ENCODE data around the gene ZP3.
"Not testable (repeated sequence)": the region's sequence is repeated elsewhere in the genome, so short reads cannot be mapped to it uniquely, and the experiment has no call there.

ZP3 gene

GRCh38 chr7:76383089-76383944 lies 41.4 kb upstream of the ZP3 start:
- Histone ChIP-seq H3K27me3 (peaks cover 0 to 4% of the 10 kb centered on the region in 2 donors), H3K27ac (no peak overlapping the region), H3K36me3 (no peaks in the 10 kb centered on the region), H3K4me1 (peaks cover 6 to 27% (median 19%) of the 10 kb centered on the region in 4 donors), H3K9me3 (no peaks in the 10 kb centered on the region), H3K4me3 (no peak overlapping the region)
- TF ChIP-seq, protein P1, sequence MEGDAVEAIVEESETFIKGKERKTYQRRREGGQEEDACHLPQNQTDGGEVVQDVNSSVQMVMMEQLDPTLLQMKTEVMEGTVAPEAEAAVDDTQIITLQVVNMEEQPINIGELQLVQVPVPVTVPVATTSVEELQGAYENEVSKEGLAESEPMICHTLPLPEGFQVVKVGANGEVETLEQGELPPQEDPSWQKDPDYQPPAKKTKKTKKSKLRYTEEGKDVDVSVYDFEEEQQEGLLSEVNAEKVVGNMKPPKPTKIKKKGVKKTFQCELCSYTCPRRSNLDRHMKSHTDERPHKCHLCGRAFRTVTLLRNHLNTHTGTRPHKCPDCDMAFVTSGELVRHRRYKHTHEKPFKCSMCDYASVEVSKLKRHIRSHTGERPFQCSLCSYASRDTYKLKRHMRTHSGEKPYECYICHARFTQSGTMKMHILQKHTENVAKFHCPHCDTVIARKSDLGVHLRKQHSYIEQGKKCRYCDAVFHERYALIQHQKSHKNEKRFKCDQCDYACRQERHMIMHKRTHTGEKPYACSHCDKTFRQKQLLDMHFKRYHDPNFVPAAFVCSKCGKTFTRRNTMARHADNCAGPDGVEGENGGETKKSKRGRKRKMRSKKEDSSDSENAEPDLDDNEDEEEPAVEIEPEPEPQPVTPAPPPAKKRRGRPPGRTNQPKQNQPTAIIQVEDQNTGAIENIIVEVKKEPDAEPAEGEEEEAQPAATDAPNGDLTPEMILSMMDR (IDR thresholded peaks at IDR 0.05): no peak
- intact Hi-C loops (cut with DNase I; ENCODE audit: low total_unique reads): no loop called here
- DNase-seq: no peak

- Histone ChIP-seq H3K27ac (no peak overlapping the region), H3K4me3 (no peak overlapping the region), H3K36me3 (no peaks in the 10 kb centered on the region), H3K27me3 (no peaks in the 10 kb centered on the region), H3K9me3 (no peaks in the 10 kb centered on the region), H3K4me1 (peaks cover 0 to 7% (median 3%) of the 10 kb centered on the region in 4 donors)
- TF ChIP-seq, protein P1 (IDR thresholded peaks at IDR 0.05): no peak
- no peak for DNase-seq
- intact Hi-C loops (cut with DNase I; ENCODE audit: low total_unique reads): no loop called here
Observed at GRCh38 chr7:76386691-76387260, 38.0 kb upstream of the ZP3 start.

- H3K27me3 ChIP-seq; H3K9me3 ChIP-seq; H3K36me3 ChIP-seq; DNase-seq; intact Hi-C loops (cut with DNase I; ENCODE audit: low total_unique reads); H3K4me3 ChIP-seq; H3K27ac ChIP-seq: not testable (repeated sequence)
- H3K4me1 ChIP-seq: peaks cover 0 to 13% (median 3%) of the 10 kb centered on the region in 4 donors
Observed at GRCh38 chr7:76387789-76388188, 37.0 kb upstream of the ZP3 start.

DNA sequence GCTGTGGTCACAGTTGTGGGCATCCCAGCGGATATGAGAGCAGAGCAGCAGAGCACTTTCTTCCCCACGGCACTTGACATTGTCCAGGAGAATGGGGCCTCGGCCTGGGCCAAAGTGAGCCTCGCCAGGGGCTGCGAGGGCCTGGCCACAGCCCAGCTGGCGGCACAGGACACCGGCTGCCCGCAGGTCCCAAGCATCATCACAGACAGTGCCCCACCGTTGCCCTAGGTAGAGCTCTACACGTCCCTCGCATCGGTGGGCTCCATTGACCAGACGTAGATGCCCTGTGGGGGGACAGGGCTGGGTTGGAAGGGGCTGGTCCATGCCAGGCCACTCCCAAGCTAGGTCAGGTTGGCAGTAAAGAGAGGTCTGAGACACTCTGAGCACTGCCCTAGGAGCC lies 34.7 kb upstream of the ZP3 start:
- TF ChIP-seq, protein P1 (IDR thresholded peaks at IDR 0.05): no peak
- peaks cover 0 to 20% (median 10%) of the 10 kb centered on the region in 4 donors for H3K4me1 ChIP-seq
- H3K27me3 ChIP-seq: no peaks in the 10 kb centered on the region
- H3K36me3 ChIP-seq: no peaks in the 10 kb centered on the region
- H3K4me3 ChIP-seq: no peak overlapping the region
- intact Hi-C loops (cut with DNase I; ENCODE audit: low total_unique reads): no loop called here
- H3K27ac ChIP-seq: no peak overlapping the region
- H3K9me3 ChIP-seq: no peaks in the 10 kb centered on the region
- DNase-seq: no peak

DNA sequence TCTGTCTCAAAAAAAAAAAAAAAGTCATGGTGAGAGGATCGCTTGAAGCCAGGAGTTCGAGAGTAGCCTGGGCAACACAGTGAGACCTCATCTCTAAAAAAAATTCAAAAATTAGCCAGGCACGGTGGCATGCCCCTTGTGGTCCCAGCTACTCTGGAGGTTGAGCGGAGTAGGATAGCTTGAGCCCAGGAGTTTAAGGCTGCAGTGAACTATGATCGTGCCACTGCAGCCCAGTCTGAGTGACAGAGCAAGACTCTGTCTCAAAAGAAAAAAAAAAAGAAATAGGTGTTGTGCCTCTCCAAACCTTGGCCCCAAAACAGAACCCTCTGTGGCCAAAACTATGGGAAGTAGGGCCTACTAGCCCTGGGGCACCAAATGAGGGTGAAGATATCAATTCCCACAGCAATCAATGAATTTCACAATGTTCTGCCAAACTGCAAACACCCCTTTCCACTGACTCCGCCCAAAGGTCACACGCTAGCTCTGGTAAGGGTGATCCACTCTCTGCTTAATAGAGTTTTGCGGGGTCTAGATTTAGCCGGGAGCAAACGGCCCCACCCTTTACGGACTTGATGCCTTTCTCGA lies 32.1 kb upstream of the ZP3 start:
- no peak for DNase-seq
- Histone ChIP-seq H3K27ac (peak overlapping the region; percentile 72 to 85), H3K4me1 (peaks cover 0 to 31% (median 18%) of the 10 kb centered on the region in 4 donors), H3K4me3 (peak overlapping the region; percentile 56 to 70), H3K9me3 (no peaks in the 10 kb centered on the region), H3K27me3 (no peaks in the 10 kb centered on the region), H3K36me3 (no peaks in the 10 kb centered on the region)
- TF ChIP-seq, protein P1 (IDR thresholded peaks at IDR 0.05): no peak
- intact Hi-C loops (cut with DNase I; ENCODE audit: low total_unique reads): no loop called here

Measured in tibial artery (tissue), 4 donors.